NCI-H1092 (cell line): ENCODE results near the gene OCIAD1.

ENCODE experiments used
- DNase-seq: peaks from one replicate; lab custom pipeline; 2025; lab: John Stamatoyannopoulos, UW

The OCIAD1 gene

DNA sequence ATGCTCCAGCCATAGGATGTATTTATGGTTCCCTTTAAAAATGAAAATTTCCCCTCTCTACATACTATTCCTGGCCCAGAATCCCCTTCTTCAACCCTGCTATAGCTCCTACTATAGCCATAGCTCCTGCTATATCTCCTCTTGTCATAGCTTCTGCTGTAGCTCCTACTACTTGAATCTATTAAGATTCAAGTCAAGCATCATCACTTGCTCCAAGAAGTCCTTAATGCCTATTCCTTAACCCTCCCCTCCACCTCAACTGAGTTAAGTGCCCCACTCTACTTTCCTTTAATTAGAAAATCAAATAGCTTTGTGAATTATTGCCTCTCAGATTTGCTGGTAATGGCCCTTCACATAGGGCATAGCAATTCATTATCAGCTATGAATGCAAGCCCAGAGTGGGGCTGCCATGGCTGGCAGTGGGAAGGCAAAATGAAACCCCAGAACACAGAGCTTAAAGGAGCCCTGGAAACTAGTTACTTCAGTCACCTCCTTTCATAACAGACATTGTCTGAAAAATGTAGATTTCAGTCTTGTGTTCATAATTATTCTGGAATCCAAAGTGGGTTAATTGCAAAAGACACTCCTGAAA lies 60.2 kb downstream of the OCIAD1 start:
- DNase-seq, result no peak

DNA sequence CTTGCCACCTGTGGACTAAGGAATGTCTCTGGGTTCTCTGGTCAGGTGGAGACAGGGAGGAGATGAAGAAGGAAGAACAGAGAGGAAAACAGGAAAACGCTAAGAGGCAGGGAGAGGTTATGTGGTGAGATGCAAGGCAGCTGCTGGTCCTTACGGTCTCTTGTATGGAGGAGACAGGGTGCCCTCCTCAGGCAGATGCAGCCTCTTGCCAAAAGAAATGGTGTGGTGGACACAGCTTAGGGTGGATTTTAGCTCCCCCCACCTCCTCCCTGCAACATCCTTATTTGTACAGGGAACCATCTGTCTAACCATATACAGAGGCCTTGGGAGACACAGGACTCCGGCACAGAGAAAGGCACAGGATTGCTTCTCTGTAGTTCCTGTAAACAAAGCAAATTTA lies 66.0 kb downstream of the OCIAD1 start:
- DNase-seq, result no peak

GRCh38 chr4:48898733-48899431 lies 68.0 kb downstream of the OCIAD1 start:
- DNase-seq, result no peak

DNA sequence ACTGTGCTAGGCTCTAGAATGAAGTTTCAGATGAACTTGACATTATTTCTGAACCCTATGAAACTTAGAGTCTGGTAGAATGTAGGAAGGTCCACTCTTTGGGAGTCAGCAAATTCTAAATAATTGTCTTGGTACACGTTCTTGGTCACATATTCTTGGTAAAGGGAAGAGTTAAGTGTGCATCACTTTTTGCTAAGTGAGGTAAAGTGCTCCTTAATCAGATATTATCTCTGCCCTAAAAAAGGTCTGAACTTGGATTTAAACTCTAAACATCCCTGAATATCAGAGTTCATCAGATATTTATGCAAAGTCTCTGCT lies 68.5 kb downstream of the OCIAD1 start:
- no peak for DNase-seq

DNA sequence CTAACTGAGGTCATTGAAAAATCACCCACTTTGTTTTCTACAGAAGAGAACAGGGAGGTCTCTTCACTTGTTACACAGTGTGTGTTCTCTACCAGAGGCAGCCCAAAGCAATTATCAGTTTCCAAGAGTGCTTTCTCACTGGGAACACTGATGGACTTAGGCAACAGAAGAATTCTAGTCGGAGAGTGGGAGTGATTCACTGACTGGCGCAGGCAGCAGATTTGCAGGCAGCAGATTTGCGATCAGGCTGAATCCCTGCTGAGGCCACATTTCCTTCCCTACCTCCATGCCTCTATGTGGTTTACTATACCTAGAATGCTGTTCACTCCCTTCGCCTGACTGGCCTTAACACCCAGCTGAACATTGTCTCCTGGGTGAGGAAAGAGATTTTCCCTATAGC lies 69.1 kb downstream of the OCIAD1 start:
- DNase-seq, result no peak

- DNase-seq, result no peak
Observed at GRCh38 chr4:48901196-48901595, 70.3 kb downstream of the OCIAD1 start.

DNA sequence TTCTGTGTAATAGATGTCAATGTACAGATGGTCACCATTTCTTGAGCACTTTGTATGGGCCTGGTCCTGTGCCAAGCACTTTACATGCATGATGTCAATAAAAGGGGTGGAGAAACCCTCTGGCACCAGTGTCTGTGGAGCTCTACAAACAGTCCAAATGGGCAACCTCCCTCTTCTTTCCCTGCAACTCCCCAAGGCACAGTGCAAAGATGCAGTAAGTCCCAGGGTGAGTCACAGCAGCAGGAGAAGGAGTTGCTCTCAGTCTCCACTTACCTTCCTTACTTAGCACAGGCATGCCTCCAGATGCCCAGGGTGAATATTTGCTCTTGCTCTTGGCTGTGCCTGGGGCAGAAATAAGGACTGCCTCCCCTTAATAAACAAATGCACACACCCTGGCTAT lies 71.4 kb downstream of the OCIAD1 start:
- DNase-seq, result no peak

DNA sequence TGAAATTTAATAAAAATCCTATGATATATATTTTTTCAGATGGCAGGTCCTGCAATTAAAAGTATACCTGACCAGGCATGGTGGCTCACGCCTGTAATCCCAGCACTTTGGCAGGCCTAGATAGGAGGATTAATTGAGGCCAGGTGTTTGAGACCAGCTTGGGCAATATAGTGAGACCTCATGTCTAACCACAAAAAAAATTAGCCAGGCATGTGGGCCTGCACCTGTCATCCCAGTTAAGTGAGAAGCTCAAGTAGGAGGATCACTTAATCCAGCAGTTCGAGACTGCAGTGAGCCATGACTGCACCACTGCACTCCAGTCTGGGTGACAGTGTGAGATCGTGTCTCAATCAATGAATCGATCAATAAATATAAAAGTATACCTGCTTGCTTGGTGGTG lies 73.2 kb downstream of the OCIAD1 start:
- no peak for DNase-seq

DNA sequence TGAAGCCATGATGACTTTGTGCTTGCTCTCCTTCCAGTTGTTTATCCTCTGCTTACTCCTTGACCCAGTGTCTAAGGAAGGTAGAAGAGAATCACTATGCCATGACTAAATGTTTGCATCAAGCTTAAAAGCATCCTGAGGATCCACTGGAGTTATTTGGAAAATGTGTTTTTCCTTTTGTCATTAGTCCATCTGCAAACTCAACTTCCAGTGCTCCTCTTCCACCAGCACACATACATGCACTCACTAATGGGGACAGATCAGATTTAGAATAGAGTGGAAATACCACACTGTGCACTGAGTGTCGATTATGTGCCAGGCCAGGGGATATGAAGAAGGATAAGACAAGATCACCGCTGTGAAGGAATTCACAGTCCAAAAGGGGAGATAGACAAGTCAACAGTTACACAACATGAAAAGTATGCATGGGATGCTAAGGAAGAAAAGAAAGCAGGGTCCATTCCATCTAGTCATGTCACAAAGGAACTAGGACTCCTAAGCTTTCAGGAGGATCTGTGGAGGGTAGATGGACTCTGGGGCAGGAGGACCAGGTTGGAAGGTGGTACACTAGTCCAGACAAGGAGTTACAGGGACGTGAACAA lies 73.8 kb downstream of the OCIAD1 start:
- DNase-seq, result no peak

GRCh38 chr4:48905363-48906015 lies 74.6 kb downstream of the OCIAD1 start:
- DNase-seq, result no peak

GRCh38 chr4:48906206-48907173 lies 75.6 kb downstream of the OCIAD1 start, which contains the start of gene OCIAD2:
TSS of gene OCIAD2 (minus strand) at chr4:48906774. CDS start at chr4:48904549, 2,225 bp downstream.
- DNase-seq, result peak; percentile 88

DNA sequence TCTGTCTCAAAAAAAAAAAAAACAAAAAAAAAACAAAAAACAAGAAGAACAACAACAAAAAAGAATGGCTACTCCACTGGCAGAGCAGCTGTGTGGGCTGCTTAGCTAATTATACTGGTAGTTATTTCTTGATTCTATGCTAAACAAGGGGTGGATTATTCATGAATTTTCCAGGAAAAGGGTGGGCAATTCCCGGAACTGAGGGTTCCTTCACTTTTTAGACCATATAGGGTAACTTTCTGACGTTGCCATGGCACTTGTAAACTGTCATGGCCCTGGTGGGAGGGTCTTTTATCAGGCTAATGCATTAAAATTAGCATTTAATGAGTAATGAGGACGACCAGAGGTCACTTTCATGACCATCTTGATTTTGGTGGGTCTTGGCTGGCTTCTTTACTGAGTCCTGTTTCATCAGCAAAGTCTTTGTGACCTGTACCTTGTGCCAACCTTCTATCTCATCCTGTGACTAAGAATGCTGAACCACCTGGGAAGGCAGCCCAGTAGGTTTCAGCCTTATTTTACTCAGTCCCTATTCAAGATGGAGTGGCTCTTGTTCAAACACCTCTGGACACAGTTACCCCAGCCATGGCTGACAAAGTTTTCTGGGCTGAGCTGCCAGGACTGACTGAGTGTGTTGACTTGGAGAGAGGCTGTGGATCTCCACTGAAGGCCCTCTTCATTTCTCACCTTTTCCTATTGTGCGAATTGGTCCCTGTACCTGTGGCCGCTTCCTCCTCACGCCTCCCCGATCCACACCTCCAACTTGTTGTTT lies 77.0 kb downstream of the OCIAD1 start:
- DNase-seq, result no peak

DNA sequence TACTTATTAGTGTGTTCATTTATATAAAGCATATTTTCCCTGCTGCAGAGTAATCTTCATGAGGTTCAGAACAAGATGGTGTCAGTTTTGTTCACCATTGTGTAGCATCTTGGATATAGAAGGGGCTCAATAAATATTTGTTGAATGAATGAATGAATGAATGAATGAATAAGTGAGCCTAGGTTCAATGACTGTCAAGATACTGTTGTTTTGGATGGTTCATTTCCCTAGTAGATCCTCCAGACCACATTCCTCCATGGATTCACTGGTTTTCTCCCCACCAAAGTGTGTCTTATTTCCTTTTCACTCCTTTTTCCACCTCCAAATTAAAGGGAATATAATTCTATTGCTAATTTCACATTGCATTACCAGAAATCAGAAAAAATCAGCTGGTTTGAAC lies 77.8 kb downstream of the OCIAD1 start:
- no peak for DNase-seq

DNA sequence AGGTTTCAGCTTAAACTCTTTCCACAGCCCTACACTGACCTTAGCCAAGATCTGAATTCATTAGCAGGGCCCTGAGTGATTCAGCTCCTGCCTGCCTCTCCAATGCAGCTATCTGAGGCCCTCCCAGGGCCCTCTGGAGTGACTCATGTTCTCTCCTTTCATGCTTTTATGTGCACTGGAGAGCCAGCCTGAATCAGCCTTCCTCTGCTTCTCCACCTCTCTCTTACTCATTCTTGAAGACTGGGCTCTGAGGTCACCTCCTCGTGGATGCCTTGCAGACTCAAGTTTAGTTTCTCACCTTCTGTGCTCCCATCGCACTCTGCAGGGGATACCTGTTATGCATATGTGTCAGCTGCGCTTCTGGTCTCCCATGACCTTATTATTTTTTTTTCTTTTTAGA lies 78.8 kb downstream of the OCIAD1 start:
- DNase-seq, result no peak

GRCh38 chr4:48910511-48910910 lies 79.6 kb downstream of the OCIAD1 start:
- DNase-seq, result no peak
